Right lobe of liver (tissue), 6 donors: Measurements from ENCODE around the gene MARCHF10. TPM values are rescaled to one million over a fixed set of nuclear protein-coding genes. Genes with fewer than 3 reads are reported as not detected.

Experiments used
- ATAC-seq, 4 donors: fragments of 200-7000 bp; cut with Tn5 transposase; one replicate each; pipeline ENCODE4 v1.9.1; 2020; ENCODE audit warnings: mild to moderate bottlenecking in 4 of 4, moderate library complexity in 4 of 4
- DNase-seq, 3 donors: peaks; one replicate each; pipeline ENCODE4 v3.0.0-alpha.2; 2020
- H3K27ac ChIP-seq, 3 donors: fragments of 200-600 bp; one replicate each; pipeline ENCODE4 v1.8.0; 2022
- H3K27me3 ChIP-seq, 2 donors: fragments of 200-600 bp; one replicate each; pipeline ENCODE4 v1.8.0; 2022
- H3K36me3 ChIP-seq, 4 donors: fragments of 200-600 bp; sonication (generic) in 1 of 4; one replicate each; pipeline versions ENCODE4 v1.5.1 to v1.8.0; 2017 to 2022; ENCODE audit warnings: control low read depth in 1 of 4
- H3K4me1 ChIP-seq, 4 donors: fragments of 200-600 bp; sonication (generic) in 1 of 4; one replicate each; pipeline versions ENCODE4 v1.5.1 to v1.8.0; 2017 to 2022; ENCODE audit warnings: control low read depth in 1 of 4
- H3K4me3 ChIP-seq, 3 donors: fragments of 200-600 bp; one replicate each; pipeline ENCODE4 v1.8.0; 2022
- H3K9me3 ChIP-seq, 4 donors: fragments of 200-600 bp; sonication (generic) in 1 of 4; one replicate each; pipeline versions ENCODE4 v1.5.1 to v1.8.0; 2017 to 2022; ENCODE audit warnings: control low read depth in 1 of 4
- POLR2A ChIP-seq: fragments of 450-650 bp; IDR thresholded peaks from one replicate; pipeline ENCODE4 v1.6.1; 2017; ENCODE audit warnings: antibody characterized with exemption, mild to moderate bottlenecking
- WGBS: methylation state at CpG from one replicate; pipeline ENCODE4 v1.1.6; 2018; ENCODE audit warnings: low coverage, low lambda C conversion rate; ENCODE audit not compliant: insufficient coverage; ENCODE audit errors: missing lambda C conversion rate; 5-methylcytosine and 5-hydroxymethylcytosine counted together
- intact Hi-C, 2 donors: fragments of 100-400 bp; cut with DNase I; formaldehyde crosslinking; loops; one replicate each; pipeline versions ENCODE4 v1.11.2 to v1.14.1; 2022
- total RNA-seq, 6 experiments: library from RNA; depleted of rRNA in 2 of 6; stranded (reverse); fragments of >200 nt in 2 of 6; fragmentation: NEBNext Ultra II Directional in 3 of 6; extraction: Animal tissue kit (Norgen Biotek cat#: 25700) in 3 of 6; gene quantifications; one replicate each; pipeline versions ENCODE4 v1.1.0 to v1.2.4, GENCODE V29; 2016 to 2023
- TF ChIP-seq, protein P1 (sequence below), 4 donors: fragments of 200-600 bp in 3 of 4; fragments of 450-650 bp in 1 of 4; IDR thresholded peaks; one replicate each; pipeline versions ENCODE4 v1.5.1 to v1.8.0; 2016 to 2022; ENCODE audit warnings: antibody characterized with exemption in 4 of 4, mild to moderate bottlenecking in 2 of 4
- donor health status: DM: no; HTN: yes; CAD: no.
- donor health status: DM: no; HTN: no; CAD: no.
- donor health status: DM: no; HTN: no; CAD: no.
- donor health status: DM: no; HTN: yes; CAD: no.
- donor health status: DM: no; HTN: yes; CAD: no.

The MARCHF10 gene
- total RNA-seq, 6 experiments from 2014 or later, result not detected

- no peaks in the 10 kb centered on the region for H3K27me3 ChIP-seq
- ATAC-seq (no peak), DNase-seq (no peak)
- H3K9me3 ChIP-seq, result no peaks in the 10 kb centered on the region
- WGBS, result 86% methylated on average over 3 of the region's 4 CpGs
- H3K4me3 ChIP-seq, result no peak overlapping the region
- TF ChIP-seq, protein P1, sequence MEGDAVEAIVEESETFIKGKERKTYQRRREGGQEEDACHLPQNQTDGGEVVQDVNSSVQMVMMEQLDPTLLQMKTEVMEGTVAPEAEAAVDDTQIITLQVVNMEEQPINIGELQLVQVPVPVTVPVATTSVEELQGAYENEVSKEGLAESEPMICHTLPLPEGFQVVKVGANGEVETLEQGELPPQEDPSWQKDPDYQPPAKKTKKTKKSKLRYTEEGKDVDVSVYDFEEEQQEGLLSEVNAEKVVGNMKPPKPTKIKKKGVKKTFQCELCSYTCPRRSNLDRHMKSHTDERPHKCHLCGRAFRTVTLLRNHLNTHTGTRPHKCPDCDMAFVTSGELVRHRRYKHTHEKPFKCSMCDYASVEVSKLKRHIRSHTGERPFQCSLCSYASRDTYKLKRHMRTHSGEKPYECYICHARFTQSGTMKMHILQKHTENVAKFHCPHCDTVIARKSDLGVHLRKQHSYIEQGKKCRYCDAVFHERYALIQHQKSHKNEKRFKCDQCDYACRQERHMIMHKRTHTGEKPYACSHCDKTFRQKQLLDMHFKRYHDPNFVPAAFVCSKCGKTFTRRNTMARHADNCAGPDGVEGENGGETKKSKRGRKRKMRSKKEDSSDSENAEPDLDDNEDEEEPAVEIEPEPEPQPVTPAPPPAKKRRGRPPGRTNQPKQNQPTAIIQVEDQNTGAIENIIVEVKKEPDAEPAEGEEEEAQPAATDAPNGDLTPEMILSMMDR (IDR thresholded peaks at IDR 0.05), result no peak
- TF ChIP-seq POLR2A, result no peak
- no peak overlapping the region for H3K27ac ChIP-seq
- intact Hi-C loops, result no loop called here
- H3K4me1 ChIP-seq, result no peaks in the 10 kb centered on the region
- no peaks in the 10 kb centered on the region for H3K36me3 ChIP-seq
Observed at GRCh38 chr17:62775876-62776275, 32.2 kb downstream of the MARCHF10 start.

DNA sequence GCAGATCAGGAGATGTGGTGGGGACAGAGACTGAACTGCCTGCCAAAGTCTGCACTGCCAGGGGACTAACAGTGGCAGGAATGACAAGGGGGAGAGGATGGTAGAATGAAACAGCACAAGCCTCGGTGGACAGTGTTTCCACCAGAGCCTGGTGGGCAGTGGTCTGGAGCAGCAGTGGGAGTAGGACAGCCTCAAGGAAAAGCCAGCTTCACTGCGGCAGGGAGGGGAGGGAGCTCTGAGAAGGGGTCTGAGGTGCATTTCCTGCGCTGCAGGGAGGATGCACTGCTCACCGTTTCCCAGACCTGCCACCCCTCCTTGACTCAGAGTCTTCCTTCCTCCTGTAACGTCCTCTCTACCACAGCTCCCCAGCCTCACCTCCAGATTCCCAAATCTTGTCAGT is 33.8 kb downstream of the MARCHF10 start:
- intact Hi-C loops, result no loop called here
- Histone ChIP-seq H3K36me3 (no peaks in the 10 kb centered on the region), H3K27ac (no peak overlapping the region), H3K27me3 (no peaks in the 10 kb centered on the region), H3K9me3 (no peaks in the 10 kb centered on the region), H3K4me3 (no peak overlapping the region), H3K4me1 (no peaks in the 10 kb centered on the region)
- ATAC-seq (no peak), DNase-seq (no peak)
- TF ChIP-seq, protein P1 (IDR thresholded peaks at IDR 0.05), result no peak
- no peak for TF ChIP-seq POLR2A
- WGBS, result 44% methylated on average over 4 of the region's 5 CpGs

DNA sequence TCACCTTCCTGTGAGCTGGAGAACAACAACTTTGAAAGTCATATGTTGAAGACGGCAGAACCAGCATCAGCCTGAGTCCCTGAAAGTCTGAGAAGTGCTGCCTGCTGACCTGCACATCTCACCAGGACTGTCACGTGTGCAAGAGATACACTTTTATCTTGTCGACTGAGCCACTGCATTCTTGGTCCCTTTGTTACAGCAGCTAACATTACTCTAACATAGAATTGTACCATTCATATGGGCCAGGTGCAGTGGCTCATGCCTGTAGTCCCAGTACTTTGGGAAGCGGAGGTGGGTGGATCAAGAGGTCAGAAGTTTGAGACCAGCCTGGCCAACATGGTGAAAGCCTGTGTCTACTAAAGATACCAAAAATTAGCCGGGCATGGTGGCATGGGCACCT is 40.1 kb downstream of the MARCHF10 start:
- intact Hi-C loops, result no loop called here
- 36% methylated on average over 2 of the region's 5 CpGs for WGBS
- DNase-seq (no peak), ATAC-seq (no peak)
- TF ChIP-seq, protein P1 (IDR thresholded peaks at IDR 0.05), result no peak
- TF ChIP-seq POLR2A, result no peak
- no peaks in the 10 kb centered on the region for H3K4me1 ChIP-seq
- H3K27me3 ChIP-seq, result no peaks in the 10 kb centered on the region
- H3K9me3 ChIP-seq, result no peaks in the 10 kb centered on the region
- no peak overlapping the region for H3K27ac ChIP-seq
- no peak overlapping the region for H3K4me3 ChIP-seq
- no peaks in the 10 kb centered on the region for H3K36me3 ChIP-seq

GRCh38 chr17:62765351-62765750 is 42.8 kb downstream of the MARCHF10 start:
- DNase-seq, result no peak
- Histone ChIP-seq H3K9me3 (no peaks in the 10 kb centered on the region), H3K27me3 (no peaks in the 10 kb centered on the region), H3K4me1 (no peaks in the 10 kb centered on the region), H3K36me3 (no peaks in the 10 kb centered on the region), H3K4me3 (no peak overlapping the region), H3K27ac (no peak overlapping the region)
- WGBS, result 50% methylated on average over 8 of the region's 10 CpGs
- ATAC-seq, result no peak
- TF ChIP-seq, protein P1 (IDR thresholded peaks at IDR 0.05), result no peak
- no peak for TF ChIP-seq POLR2A
- intact Hi-C loops, result no loop called here
